ENCODE results near the gene SMIM24. TPM values are rescaled to one million over a fixed set of nuclear protein-coding genes. Genes with fewer than 3 reads are reported as not detected.
A peak's percentile ranks its signal among the peaks of the same experiment; 100 is the strongest.

The SMIM24 gene
- total RNA-seq, 1 donor from 2014 or later: 1.7 TPM

DNA sequence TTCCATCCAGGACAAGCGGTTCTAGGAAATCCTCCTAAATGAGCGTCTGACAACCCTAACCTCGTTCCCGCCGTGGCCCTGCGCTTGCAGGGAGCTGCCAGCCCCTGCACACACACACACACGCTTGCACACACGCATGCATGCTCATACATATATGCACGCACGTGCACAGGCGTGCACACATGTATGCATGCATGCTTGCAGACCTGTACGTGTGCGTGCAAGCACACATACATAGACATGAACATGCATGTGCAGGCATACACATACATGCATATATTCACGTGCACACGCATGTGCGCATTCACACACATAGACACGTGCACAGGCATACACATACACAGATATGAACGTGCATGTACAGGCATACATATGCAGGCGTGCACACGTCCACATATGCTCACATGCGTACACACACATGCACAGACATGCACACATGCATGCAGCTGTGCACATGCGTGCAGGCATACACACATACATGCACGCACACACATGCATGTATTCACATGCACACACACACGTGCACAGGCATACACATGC is 35.6 kb downstream of the SMIM24 start:
- TF ChIP-seq, protein P1, sequence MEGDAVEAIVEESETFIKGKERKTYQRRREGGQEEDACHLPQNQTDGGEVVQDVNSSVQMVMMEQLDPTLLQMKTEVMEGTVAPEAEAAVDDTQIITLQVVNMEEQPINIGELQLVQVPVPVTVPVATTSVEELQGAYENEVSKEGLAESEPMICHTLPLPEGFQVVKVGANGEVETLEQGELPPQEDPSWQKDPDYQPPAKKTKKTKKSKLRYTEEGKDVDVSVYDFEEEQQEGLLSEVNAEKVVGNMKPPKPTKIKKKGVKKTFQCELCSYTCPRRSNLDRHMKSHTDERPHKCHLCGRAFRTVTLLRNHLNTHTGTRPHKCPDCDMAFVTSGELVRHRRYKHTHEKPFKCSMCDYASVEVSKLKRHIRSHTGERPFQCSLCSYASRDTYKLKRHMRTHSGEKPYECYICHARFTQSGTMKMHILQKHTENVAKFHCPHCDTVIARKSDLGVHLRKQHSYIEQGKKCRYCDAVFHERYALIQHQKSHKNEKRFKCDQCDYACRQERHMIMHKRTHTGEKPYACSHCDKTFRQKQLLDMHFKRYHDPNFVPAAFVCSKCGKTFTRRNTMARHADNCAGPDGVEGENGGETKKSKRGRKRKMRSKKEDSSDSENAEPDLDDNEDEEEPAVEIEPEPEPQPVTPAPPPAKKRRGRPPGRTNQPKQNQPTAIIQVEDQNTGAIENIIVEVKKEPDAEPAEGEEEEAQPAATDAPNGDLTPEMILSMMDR (IDR thresholded peaks at IDR 0.05): no peak
- Mint-ChIP-seq H3K36me3 (no peaks in the 10 kb centered on the region), H3K4me3 (peak overlapping the region; percentile 78), H3K9me3 (no peaks in the 10 kb centered on the region), H3K27ac (no peak overlapping the region), H3K27me3 (ENCODE audit: insufficient read depth, low read depth) (peaks cover 21% of the 10 kb centered on the region), H3K4me1 (peaks cover 19% of the 10 kb centered on the region)
- peak overlapping the region; percentile 67 for H3K27ac ChIP-seq
- DNase-seq (ENCODE audit: low spot score): no peak
- H2AFZ ChIP-seq (replicated peaks): no peak overlapping the region
- peak overlapping the region; percentile 25 for H3K4me3 ChIP-seq
- H3K27me3 ChIP-seq: no peaks in the 10 kb centered on the region
- peaks cover 16% of the 10 kb centered on the region for H3K4me1 ChIP-seq
- H3K9me3 ChIP-seq (ENCODE audit: low read depth): no peaks in the 10 kb centered on the region
- peaks cover 18% of the 10 kb centered on the region for H3F3A ChIP-seq (ENCODE audit: low read depth)
- no peak overlapping the region for H3K9ac ChIP-seq
- H3K36me3 ChIP-seq: no peaks in the 10 kb centered on the region
- H4K20me1 ChIP-seq (ENCODE audit: low read depth): no peaks in the 10 kb centered on the region
- no peaks in the 10 kb centered on the region for H3K79me2 ChIP-seq (ENCODE audit: low read depth)
- H3K4me2 ChIP-seq: peak overlapping the region; percentile 72

DNA sequence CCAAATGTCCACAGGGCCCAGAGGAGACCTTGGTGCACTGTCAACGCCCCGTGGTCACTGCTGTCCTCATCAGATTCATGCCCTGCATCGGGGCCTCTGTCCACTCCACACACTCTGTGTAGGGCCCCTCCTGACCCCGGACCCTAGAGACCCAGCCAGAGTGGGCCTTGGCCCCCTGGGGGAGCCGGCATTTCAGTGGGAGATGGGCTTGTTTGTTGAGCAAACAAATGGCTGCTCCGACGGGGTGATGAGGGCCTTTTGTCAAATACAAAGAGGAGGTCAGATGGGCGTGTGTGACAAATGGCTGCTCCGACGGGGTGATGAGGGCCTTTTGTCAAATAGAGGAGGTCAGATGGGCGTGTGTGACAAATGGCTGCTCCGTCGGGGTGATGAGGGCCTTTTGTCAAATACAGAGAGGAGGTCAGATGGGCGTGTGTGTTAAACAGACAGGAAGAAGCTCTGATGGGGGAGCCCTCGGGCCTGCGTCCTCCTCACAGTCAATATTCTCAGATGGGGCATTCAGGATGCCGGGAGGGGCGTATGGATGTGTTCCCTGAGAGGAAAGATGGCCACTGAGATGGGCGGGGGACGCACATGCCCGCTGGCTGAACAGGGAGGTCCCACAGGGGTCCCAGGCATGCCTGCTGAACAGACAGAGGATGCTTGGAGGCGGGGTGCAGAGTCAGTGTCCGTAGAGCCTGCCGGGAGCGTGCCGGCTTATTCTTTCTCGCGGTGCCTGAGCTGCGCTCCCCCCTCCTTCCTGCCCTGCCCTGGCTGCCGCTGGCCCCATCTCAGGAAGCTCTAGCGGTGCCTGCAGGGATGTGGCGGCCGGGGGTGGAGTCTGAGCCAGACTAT is 36.3 kb downstream of the SMIM24 start:
- TF ChIP-seq EZH2 (IDR thresholded peaks at IDR 0.05): no peak
- TF ChIP-seq, protein P1 (IDR thresholded peaks at IDR 0.05): no peak
- no peak for TF ChIP-seq EZH2phosphoT487 (IDR thresholded peaks at IDR 0.05)
- peaks cover 19% of the 10 kb centered on the region for H3K4me1 Mint-ChIP-seq
- Histone ChIP-seq H3F3A (ENCODE audit: low read depth) (peaks cover 18% of the 10 kb centered on the region), H4K20me1 (ENCODE audit: low read depth) (no peaks in the 10 kb centered on the region), H3K36me3 (no peaks in the 10 kb centered on the region), H3K9ac (no peak overlapping the region), H3K79me2 (ENCODE audit: low read depth) (no peaks in the 10 kb centered on the region), H2AFZ (replicated peaks) (peak overlapping the region; percentile 3), H3K27ac (peak overlapping the region; percentile 67), H3K4me2 (peak overlapping the region; percentile 72), H3K9me3 (ENCODE audit: low read depth) (no peaks in the 10 kb centered on the region), H3K4me3 (peak overlapping the region; percentile 25), H3K27me3 (no peaks in the 10 kb centered on the region), H3K4me1 (peaks cover 16% of the 10 kb centered on the region)
- H3K36me3 Mint-ChIP-seq: no peaks in the 10 kb centered on the region
- peak; percentile 91 for DNase-seq (ENCODE audit: low spot score)
- peak overlapping the region; percentile 78 for H3K4me3 Mint-ChIP-seq
- H3K27me3 Mint-ChIP-seq (ENCODE audit: insufficient read depth, low read depth): peaks cover 22% of the 10 kb centered on the region
- H3K9me3 Mint-ChIP-seq: no peaks in the 10 kb centered on the region
- peak overlapping the region; percentile 85 for H3K27ac Mint-ChIP-seq

DNA sequence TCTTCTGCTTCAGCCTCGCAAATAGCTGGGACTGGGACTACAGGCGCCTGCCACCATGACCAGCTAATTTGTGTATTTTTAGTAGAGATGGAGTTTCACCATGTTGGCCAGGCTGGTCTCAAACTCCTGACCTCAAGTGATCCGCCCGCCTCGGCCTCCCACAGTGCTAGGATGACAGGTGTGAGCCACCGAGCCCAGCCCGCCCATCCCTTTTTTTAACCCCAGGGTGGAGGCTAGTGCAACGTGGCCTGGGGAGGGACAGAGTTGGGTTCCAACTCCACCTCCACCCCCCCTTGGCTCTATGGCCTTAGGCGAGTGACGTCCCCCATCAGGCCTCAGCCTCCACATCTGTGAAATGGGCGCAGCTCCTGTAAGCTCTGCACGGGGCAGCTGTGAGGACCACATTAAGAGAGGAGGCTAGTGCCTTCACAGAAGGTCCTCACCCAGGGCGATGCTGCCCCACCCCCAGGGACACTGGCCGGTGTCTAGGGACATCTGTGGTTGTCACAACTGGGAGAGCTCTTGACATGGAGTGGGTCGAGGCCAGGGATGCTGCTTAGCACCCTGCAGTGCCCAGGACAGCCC is 37.7 kb downstream of the SMIM24 start:
- Histone ChIP-seq H3K27me3 (no peaks in the 10 kb centered on the region), H3K4me3 (no peak overlapping the region), H3K79me2 (ENCODE audit: low read depth) (no peaks in the 10 kb centered on the region), H2AFZ (replicated peaks) (no peak overlapping the region), H3K9ac (no peak overlapping the region), H3K9me3 (ENCODE audit: low read depth) (no peaks in the 10 kb centered on the region), H3K4me1 (peaks cover 16% of the 10 kb centered on the region), H3K4me2 (no peak overlapping the region), H4K20me1 (ENCODE audit: low read depth) (no peaks in the 10 kb centered on the region), H3K36me3 (no peaks in the 10 kb centered on the region), H3F3A (ENCODE audit: low read depth) (peaks cover 18% of the 10 kb centered on the region), H3K27ac (no peak overlapping the region)
- no peaks in the 10 kb centered on the region for H3K36me3 Mint-ChIP-seq
- H3K27me3 Mint-ChIP-seq (ENCODE audit: insufficient read depth, low read depth): peaks cover 18% of the 10 kb centered on the region
- H3K27ac Mint-ChIP-seq: no peak overlapping the region
- no peak for DNase-seq (ENCODE audit: low spot score)
- H3K9me3 Mint-ChIP-seq: no peaks in the 10 kb centered on the region
- TF ChIP-seq, protein P1 (IDR thresholded peaks at IDR 0.05): no peak
- TF ChIP-seq EZH2phosphoT487 (IDR thresholded peaks at IDR 0.05): no peak
- no peak for TF ChIP-seq EZH2 (IDR thresholded peaks at IDR 0.05)
- no peak overlapping the region for H3K4me3 Mint-ChIP-seq
- peaks cover 19% of the 10 kb centered on the region for H3K4me1 Mint-ChIP-seq

All from neural progenitor cell (in vitro differentiated cells).